Central memory CD4-positive, alpha-beta T cell (primary cell): ENCODE results near the gene PCDHA1.
A peak's percentile ranks its signal among the peaks of the same experiment; 100 is the strongest.

Experiments
- DNase-seq: peaks from one replicate; pipeline ENCODE4 v3.0.0; 2022

The PCDHA1 gene

DNA sequence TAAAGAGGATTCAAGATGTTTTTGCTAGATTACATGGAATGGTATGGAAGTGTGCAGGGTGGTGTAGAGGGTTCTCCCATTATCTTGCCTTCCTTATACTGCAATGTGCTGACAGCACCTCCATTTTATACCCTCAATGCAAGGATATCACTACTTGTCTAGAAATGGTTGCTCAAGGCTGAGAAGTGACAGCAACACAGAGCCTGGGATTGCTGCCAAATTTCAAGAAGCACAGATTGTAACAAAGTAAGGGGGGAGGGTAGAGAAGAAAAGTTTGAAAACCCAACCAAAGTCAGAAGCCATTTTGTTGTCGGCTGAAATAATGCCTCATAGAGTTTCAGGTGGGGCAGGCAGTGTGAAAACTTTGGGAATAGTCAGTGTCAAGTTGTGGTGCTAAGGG is 210.1 kb downstream of the PCDHA1 start:
- no peak for DNase-seq

DNA sequence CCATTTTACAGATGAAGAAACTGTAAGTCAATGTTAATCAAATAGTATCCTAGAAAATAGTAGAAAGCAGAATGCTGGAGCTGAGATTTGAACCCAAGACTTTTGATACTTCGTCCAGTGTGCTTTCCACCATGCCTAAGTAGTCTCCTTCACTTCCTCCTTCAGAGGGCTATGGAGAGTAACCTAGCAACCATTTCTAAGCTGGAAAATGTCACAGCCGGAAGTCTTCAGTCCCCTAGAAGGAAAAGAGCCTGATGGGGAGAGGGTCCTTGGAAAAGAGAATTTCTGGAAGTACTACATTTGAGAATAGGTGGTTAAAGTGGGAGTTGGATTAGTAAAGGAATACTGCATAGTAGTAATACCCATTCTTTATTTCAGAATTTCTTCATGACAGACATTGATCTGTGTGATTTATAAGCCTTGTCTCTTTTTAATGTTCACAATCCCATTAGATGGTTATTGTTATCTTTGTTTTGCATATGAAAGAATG is 213.0 kb downstream of the PCDHA1 start:
- DNase-seq, result no peak

DNA sequence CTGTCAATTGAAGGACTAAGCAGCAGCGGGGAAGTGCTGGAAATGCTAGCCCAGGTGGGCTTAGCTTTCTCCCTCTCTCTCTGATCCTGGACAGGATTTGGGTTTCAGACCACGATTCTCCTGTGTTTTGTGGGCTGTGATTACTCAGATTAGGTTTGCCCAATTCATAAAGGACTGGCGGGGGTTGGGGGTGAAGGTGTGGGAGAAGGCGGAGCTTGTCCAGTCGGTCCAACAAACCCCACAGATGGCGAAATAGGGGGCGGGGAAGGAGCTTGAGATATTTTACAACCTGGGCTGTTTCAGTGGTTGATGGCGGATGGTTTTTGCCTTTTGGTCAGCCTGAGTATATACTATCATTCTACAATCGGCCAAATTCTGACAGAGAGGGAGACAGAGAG is 215.5 kb downstream of the PCDHA1 start:
- no peak for DNase-seq

DNA sequence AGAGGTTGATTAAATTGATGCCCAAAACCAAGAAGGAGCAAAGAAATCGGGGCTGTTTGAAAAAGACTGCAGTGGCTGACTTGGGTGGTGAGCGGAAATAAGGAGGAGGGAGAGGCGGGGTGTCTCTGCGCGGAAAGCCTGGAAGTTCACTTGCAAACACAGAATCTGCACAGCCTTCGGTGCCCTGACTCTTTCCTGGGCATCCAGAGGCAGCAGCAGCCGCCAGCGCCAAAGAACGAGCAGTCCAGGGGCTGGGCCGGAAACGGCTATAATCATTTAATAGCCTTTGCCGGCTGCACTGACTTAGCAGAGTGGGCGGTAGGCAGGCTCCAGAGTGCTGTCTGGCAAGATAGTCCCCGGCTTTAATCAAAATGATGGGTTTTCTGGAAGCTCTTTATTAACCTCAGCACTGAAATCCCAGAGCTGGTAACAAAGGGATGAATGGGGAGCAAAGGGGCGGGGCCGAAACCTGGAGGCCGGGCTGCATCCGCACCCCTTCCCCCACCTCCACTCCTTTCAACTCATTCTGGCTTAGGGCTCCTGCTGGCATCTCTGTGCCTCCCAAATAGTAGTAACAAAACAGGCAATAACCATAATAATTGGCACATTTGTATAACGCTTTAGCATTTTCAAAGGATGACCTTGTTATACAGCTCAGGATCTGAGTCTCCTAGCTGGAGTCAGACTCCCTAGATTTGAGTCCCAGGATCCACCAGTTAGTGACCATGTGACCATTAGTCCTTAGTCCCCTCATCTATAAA is 216.1 kb downstream of the PCDHA1 start:
- DNase-seq, result no peak

DNA sequence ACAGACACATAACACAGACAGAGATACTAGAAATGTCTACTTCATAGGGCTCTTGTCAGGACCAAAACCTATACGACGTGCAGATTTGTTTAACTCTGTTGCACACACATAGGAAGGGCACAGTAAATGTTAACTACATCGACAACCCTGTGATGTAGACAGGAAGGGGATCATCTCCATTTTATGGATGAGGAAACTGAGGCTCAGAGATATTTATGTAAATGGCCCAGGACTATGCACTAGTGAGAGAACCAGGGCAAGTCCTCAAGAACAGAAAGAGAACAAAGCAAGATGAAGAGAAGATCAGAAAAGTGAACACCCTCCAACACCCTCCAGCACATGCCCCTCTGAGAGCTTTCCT is 216.6 kb downstream of the PCDHA1 start:
- DNase-seq, result no peak

DNA sequence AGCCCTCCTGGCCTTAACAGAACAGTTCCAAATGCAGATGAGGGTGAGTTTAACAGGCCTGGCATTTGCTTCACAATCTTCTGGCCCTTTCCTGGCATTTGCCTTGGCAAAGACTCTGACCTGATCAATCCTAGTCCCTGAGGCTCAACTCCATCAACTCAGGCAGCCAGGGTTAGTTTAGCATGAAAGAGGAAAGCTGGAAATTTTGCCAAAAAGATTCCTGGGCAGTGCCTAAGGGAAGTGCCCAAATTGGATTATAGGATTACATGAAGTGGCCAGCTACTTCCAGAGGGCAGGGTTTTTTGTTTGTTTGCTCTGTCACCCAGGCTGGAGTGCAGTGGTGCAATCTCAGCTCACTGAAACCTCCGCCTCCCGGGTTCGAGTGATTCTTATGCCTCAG is 217.1 kb downstream of the PCDHA1 start:
- no peak for DNase-seq

DNA sequence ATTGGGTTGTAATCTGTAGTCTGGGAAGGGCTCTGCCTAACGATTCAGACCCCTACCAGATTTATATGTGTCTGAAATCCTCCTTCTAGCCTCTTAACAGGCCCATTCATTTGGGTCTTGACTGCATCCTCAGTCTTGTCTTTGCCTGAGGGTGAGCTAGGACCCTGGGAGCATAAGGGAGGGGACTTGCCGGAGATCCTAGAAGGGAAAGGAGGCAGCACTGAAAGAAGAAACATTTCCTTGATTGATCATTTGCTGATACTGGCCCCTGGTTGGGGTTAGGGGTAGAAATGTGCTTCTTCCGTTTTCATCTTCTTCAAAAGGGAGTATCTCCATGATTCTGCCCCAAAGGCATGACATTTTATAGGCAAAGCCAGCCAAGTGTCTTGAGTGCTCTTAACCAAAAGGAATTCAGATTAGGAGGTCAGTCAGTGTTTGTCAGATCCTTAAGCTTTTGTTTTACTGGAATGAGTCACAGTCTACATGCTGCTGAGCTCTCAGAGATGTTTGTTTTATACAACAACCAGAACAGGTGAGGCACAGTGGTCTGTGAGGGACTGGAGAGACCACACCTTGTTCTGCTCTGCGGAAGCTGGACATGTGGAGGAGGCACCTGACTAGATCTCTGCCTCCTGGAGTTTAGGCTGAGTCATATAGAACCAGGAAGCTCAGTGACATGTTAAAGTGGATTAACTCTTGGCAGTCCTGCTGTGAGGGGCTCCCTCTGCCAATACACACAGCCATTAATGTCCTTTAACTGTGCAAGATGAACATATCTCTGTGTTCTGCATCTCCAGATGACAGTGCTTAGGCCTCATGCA is 218.1 kb downstream of the PCDHA1 start:
- DNase-seq, result no peak

DNA sequence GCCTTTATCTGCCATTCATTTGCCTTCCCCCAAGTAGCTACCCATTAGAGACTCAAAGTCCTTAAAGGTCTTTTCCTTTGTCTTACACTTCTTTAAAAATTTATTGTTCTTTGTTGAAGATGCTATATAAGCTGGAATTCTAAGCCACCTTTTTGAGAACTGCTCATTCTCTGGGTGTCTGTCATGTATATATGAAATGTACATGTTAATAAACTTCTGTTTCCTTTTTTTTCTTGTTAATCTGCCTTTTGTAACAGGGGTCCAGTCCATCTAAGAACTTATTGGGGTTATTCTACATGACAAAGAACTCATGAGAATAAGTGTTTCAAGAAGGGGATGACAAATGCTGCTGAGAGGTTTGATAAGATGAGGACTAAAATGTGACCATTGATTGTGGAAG is 221.9 kb downstream of the PCDHA1 start:
- DNase-seq, result no peak

DNA sequence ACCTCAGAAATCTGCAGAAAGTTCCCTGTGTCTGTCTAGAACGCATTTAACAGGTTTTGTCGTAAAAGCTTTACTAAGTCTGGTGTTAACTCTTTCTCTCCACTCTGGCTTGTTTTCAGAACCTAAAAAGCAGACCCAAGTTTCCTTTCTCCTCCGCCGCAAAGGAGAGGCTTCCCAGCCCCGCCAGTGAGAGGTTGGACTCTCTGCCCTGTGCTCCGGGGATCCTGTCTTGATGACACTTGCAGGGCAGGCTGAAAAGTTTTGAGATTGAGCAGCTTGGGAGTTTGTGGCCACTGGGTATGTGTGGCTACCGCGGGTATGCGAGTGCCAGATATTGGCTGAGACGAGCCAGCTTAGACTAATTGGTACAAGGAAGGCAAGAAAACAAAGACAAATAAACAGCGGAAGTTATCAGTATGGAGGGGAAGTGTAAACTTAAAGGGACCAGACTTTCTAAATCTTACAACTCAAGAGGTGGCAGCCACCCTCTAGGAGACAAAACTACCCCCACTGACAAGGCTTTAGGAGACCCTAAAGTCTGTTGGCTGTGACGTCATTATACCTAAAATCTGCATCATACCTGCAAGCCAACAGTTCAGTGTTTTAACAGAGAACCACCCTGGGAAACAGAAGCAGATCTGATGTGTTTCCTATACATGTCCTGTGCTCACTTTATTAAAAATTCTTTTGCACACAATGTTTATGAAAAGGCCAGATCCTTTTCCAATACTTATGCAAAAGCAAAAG is 224.3 kb downstream of the PCDHA1 start:
- no peak for DNase-seq

DNA sequence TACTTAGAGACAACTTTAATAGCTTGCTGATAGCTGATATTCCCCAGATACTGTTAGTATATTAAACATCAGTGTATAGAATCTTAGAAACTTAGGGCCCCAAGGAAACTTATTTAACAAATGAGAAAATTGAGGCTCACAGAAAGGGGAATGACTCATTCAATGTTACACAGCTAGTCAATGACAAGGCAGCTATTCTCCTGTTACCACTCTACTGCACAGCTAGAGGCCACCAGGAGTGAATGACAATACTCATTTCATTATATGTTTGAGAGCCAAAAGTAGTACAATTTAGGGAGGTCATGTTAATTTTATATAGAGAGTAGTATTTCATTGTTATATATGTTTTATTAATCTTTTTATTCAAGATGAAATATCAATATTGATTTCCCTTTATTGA is 232.0 kb downstream of the PCDHA1 start:
- DNase-seq, result no peak

DNA sequence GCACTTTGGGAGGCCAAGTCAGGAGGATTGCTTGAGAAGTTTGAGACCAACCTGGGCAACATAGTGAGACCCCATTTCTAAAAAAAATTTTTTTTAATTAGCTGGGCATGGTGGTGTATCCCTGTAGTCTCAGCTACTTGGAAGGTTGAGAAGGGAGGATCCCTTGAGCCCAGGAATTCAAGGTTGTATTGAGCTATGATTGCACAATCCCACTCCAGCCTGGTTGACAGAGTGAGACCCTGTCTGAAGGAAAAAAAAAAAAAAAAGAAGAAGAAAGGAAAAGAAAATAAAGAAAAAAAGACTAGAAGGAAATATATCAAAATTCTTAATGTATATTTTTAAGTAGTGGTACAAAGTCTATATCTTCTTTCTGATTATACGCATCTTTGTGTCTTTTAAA is 236.4 kb downstream of the PCDHA1 start:
- no peak for DNase-seq

DNA sequence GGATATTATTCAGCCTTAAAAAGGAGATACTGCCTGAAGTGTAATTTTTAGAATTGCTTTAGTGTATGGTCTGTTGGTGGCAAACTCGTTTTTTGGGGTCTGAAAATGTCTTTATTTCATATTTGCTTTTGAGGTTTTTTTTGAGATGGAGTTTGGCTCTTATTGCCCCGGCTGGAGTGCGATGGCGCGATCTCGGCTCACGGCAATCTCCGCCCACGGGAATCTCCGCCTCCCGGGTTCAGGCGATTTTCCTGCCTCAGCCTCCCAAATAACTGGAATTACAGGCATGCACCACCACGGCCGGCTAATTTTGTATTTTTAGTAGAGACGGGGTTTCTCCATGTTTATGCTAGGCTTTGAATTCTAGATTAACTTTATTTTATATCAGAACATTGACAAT is 245.1 kb downstream of the PCDHA1 start:
- DNase-seq, result no peak

DNA sequence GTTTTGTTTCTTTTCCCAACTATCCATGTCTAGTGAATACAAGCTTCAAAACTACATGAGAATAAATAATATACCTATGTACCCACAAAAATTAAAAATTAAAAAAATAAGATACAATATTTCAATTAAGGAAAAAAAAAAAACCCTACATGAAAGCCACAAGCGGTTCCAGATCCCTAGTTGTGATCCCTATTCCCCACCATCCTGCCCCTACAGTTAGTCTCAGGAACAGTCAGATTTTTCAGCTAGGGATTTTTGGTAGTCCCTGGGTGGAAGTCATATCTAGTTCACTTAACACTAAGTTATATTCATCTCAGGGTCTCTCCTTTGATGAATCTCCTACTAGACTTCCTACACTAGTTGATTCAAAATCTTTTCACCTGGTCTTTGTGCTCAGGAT is 246.7 kb downstream of the PCDHA1 start:
- no peak for DNase-seq

DNA sequence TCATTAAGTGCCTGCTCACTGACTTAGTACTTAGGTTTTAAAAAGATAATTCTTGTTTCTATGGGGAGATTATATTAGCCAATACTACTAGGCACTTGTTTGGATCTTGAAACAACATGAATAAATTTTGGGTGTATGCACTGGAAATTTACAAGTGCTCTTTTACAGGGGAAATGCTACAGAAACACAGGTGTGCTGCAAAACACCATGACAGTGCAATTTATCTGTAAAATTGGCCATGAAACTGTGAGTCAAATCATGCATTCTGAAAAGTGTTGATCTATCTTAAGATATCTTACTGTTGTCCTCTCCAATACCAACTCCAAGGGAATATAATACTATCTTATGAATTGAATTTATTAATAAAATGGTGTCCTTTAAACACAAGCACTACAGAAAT is 253.1 kb downstream of the PCDHA1 start:
- no peak for DNase-seq

DNA sequence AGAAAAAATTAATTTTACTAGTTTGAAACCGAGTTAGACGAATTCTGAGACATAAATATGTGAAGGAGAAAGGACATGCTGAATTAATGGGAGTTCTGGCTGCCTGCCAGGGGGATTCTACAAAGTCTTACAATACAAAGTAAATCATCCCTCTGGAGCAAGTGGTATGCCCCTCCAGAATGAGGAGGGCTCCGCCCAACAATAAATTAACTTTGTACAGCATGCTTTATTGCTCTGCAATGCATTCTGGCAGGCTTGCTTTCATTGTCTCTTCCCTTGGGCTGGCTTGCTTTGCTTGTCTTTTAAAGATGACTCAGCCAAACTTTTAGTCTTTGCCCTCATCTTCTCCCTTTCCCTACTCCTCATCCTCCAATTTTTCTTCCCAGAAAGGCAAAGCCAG is 253.6 kb downstream of the PCDHA1 start:
- no peak for DNase-seq

DNA sequence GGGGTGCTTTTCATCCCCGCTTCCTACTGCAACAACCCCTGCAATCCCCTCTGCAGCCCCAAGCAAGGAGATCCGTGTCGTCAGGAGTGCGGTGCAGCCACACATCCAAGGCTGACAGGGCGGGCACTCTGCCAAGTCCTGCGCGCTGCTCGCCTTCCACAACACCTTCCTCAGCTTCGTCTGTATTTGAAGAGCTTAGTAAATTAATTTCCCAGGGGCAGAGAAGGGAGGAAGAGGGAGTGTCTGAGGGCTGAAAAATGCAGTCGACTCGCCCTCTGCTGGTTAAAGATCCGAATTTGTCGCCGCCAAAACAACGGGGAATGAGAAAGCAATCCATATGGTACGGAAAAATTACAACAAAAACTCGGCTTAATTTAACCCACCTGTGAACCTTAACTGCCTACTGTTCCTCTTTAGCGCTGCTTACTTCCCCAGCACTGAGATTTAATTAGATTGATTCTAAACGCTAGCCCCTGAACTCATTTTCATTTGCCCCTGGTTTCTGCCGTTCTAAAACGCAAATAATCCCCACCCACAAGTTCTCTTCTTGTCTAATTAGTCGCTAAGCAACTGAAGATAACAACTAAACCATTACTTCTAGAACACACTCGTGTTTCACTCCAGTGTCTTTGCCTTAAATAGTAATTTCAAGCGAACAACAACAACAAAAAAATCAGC is 254.3 kb downstream of the PCDHA1 start:
- no peak for DNase-seq

DNA sequence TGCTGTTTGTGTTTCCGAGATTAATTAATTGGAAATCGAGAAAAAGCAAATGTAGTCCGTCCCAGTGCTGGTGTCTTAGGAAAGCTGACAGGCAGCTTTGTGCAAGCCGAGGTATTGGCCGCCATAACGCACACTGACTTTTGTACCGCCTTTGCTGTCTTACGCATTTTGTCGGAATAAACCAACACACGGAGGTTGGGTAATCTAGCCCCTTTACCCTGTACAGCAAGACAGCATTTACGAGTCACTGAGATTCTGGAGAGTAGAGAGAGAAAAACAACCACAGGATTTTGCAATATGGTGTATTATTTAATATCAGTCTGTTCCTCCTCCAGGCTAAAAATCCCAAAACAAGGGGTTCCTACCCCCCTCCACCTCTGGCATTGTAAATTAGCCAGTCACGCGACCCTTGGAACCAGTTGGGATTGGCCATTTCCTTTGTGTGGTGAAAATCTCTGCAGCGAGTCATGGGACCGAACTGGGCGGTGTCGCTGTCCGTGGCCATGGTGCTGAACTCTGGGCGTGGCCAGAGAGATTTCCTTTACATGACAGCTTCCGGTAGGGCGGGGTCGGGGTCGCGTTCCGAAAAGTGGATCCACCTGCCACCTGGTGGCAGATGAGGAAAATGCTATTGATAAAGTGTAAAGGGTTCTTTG is 255.0 kb downstream of the PCDHA1 start:
- DNase-seq, result peak; percentile 75

DNA sequence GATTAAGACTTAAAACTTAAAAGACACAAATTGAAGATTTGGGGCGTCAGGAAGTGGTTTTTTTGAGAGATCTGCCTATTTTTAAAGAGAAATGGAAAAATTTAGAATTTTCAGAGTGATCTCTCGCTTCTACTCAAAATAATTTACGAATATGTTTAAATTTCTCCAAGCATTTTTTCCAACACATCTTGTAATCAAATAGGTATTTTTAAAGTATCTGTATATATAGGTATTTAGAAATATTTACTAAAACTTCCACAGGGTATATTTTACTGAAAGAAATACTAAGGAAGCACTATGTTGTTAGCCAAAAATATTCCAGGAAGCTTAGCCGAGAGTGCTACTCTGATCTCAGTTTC is 255.5 kb downstream of the PCDHA1 start:
- no peak for DNase-seq

DNA sequence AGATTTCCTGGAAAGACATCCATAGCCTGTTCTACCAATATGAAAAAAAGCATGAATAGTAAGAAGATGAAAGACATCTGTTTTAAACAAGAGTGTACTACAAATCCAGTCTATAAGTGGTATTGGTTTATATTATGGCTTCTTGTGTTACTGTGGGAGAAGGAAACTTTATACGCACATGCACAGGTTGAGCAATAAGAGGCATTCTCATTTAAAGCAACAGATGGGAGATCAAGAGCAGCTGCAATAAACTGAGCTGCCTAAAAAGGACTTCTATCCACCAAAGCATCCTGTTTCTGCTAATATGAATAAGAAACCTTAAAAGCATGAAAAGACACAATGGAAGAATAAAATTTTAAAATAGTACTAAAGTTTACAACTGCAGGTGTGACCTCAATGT is 256.6 kb downstream of the PCDHA1 start:
- DNase-seq, result no peak

DNA sequence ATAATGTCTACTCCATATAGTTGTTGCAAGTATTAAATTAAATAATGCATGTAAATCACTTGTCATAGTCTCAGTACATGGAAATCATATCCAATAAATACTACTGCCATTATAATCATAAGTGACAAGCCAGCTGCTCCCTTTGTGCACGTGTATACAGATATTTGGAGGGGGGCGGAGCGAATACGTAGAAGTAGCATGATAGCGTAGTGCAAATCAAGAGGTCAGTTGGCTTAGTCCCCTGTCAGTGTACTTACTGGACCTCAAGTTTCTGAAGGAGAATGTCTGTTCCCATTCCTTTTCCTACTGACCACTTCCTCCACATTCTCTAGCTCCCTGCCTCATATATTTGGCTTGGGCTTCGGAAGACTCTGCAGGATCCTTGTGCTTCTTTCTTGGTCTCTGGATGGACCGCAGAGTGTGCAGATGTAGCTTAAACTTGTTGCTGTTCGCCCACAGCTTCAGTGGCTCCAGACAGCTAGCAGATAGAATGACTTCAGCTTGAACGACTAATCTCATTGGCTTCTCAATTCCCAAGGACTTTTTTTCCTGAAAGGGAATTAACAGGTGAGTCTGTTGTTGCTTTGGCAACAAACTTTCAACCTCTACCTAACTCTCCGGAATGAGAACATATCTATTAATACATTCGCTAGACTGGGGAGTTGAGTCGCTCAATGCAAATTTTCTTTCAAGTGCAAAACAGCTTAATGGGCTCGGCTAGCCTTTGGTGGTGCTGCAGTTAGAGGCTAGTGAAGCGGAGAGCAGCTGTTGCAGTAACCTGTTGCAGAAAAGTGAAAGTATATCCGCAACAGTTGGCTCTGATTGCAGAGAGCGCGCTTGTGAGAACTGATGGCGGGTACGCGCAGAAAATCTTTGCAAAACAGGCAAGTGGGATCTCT is 264.9 kb downstream of the PCDHA1 start, which contains the start of gene PCDHB1:
TSS of gene PCDHB1 (plus strand) at position 753 of the 899 bp plus-strand sequence. CDS start at position 850, 97 bp downstream.
- DNase-seq, result no peak

DNA sequence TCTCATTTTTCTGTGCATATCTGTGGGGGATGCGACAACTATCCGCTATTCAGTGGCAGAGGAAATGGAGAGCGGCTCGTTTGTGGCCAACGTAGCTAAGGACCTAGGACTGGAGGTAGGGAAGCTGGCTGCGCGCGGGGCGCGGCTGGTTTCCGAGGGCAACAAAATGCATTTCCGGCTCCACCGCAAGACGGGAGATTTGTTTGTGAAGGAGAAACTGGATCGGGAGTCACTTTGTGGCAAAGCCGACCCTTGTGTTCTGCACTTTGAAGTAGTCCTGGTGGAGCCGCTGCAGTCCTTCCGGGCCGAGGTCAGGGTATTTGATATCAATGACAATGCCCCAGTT is 265.6 kb downstream of the PCDHA1 start:
- no peak for DNase-seq
